H1 (cell line): Measurements from ENCODE around the gene MINAR2. TPM values are rescaled to one million over a fixed set of nuclear protein-coding genes. Genes with fewer than 3 reads are reported as not detected.

ENCODE experiments used
- CTCF ChIA-PET: fragments of 300-600 bp; sonication (Branson Sonifier 250); formaldehyde crosslinking; loops from one replicate; lab custom pipeline; 2021; ENCODE audit not compliant: partially characterized antibody; lab: Charles Lee
- POLR2A ChIA-PET: fragments of 300-600 bp; sonication (Branson Sonifier 250); formaldehyde crosslinking; loops from one replicate; lab custom pipeline; 2021; ENCODE audit warnings: inconsistent platforms; ENCODE audit not compliant: partially characterized antibody; lab: Charles Lee
- DNase-seq, 2 experiments: peaks; one replicate each; pipeline versions ENCODE4 v3.0.0 to v3.0.0-alpha.2; 2010 to 2022; ENCODE audit warnings: low spot score in 2 of 2, low read depth in 1 of 2, mixed read lengths in 1 of 2
- FAIRE-seq: peaks from 2 replicates; lab custom pipeline; 2011; peaks lifted over from hg19 to GRCh38; lab: Jason Lieb, UNC
- H2AFZ ChIP-seq: 2 replicates; pipeline ENCODE4 v1.8.1; 2012; ENCODE audit warnings: low read length, inconsistent platforms
- H2AK5ac ChIP-seq: 2 replicates; pipeline ENCODE4 v1.6.1; 2013; ENCODE audit warnings: low read depth, low read length
- H2BK120ac ChIP-seq: replicated peaks from 2 replicates; pipeline ENCODE3; 2013; ENCODE audit warnings: low read depth, low read length, inconsistent platforms
- H2BK12ac ChIP-seq: 2 replicates; pipeline ENCODE4 v1.6.1; 2013; ENCODE audit warnings: low read depth, low read length
- H2BK15ac ChIP-seq: 2 replicates; pipeline ENCODE4 v1.6.1; 2013; ENCODE audit warnings: low read length
- H2BK20ac ChIP-seq: 2 replicates; pipeline ENCODE4 v1.6.1; 2013; ENCODE audit warnings: low read length
- H2BK5ac ChIP-seq: 2 replicates; pipeline ENCODE4 v1.6.1; 2013; ENCODE audit warnings: low read depth, low read length
- H3K14ac ChIP-seq: 2 replicates; pipeline ENCODE4 v1.6.1; 2013; ENCODE audit warnings: inconsistent platforms; ENCODE audit not compliant: insufficient read length
- H3K18ac ChIP-seq: 2 replicates; pipeline ENCODE4 v1.6.1; 2013; ENCODE audit warnings: low read length; ENCODE audit errors: extremely low read depth
- H3K23ac ChIP-seq: 2 replicates; pipeline ENCODE4 v1.6.1; 2013; ENCODE audit warnings: inconsistent platforms; ENCODE audit not compliant: insufficient read length
- H3K23me2 ChIP-seq: 2 replicates; pipeline ENCODE4 v1.6.1; 2013; ENCODE audit warnings: low read depth, low read length
- H3K27ac ChIP-seq: 2 replicates; pipeline ENCODE4 v1.6.1; 2011; ENCODE audit warnings: low read depth, low read length, inconsistent platforms
- H3K27me3 ChIP-seq, 4 experiments: replicated peaks in 1 of 4; 1 replicate in 1 of 4; 2 replicates in 3 of 4; pipeline versions ENCODE4 v1.6.1 to v1.8.1; 2011 to 2013; ENCODE audit warnings: low read length in 3 of 4, mild to moderate bottlenecking in 3 of 4, inconsistent platforms in 2 of 4, mixed read lengths in 2 of 4, moderate library complexity in 1 of 4; ENCODE audit not compliant: control insufficient read depth in 3 of 4, insufficient read depth in 3 of 4; ENCODE audit errors: extremely low read depth in 1 of 4
- H3K36me3 ChIP-seq, 4 experiments: 2 replicates each; pipeline versions ENCODE4 v1.6.1 to v1.8.1; 2011 to 2013; ENCODE audit warnings: mild to moderate bottlenecking in 4 of 4, low read length in 3 of 4, moderate library complexity in 2 of 4, control low read depth in 1 of 4, inconsistent platforms in 1 of 4; ENCODE audit not compliant: insufficient read depth in 4 of 4, control insufficient read depth in 2 of 4
- H3K4ac ChIP-seq: replicated peaks from 2 replicates; pipeline ENCODE3; 2013; ENCODE audit warnings: low read length, low read depth, mixed read lengths, inconsistent platforms; ENCODE audit not compliant: insufficient read length
- H3K4me1 ChIP-seq, 4 experiments: replicated peaks in 1 of 4; 1 replicate in 1 of 4; 2 replicates in 3 of 4; pipeline versions ENCODE4 v1.6.1 to v1.8.1; 2011 to 2013; ENCODE audit warnings: low read length in 3 of 4, inconsistent platforms in 2 of 4, mixed read lengths in 1 of 4; ENCODE audit not compliant: insufficient read depth in 4 of 4, control insufficient read depth in 3 of 4
- H3K4me2 ChIP-seq, 2 experiments: 2 replicates each; pipeline versions ENCODE4 v1.6.1 to v1.8.1; 2011 to 2013; ENCODE audit warnings: low read depth in 2 of 2, low read length in 2 of 2, control low read depth in 1 of 2, inconsistent platforms in 1 of 2, mild to moderate bottlenecking in 1 of 2; ENCODE audit not compliant: insufficient read depth in 1 of 2
- H3K4me3 ChIP-seq, 4 experiments: fragments of 200-600, 300-600 bp in 1 of 4; sonication (generic), shearing (Covaris generic), sonication (Bioruptor Twin) in 1 of 4; 2 replicates each; pipeline versions ENCODE4 v1.5.1 to v1.8.1; 2011 to 2016; ENCODE audit warnings: low read length in 4 of 4, low read depth in 3 of 4, control low read depth in 2 of 4, inconsistent platforms in 2 of 4, mild to moderate bottlenecking in 2 of 4, mixed read lengths in 1 of 4, moderate library complexity in 1 of 4; ENCODE audit not compliant: insufficient read depth in 2 of 4; ENCODE audit errors: extremely low read depth in 1 of 4
- H3K56ac ChIP-seq: replicated peaks from 2 replicates; pipeline ENCODE3; 2013; ENCODE audit warnings: low read depth, mild to moderate bottlenecking, mixed read lengths, low read length, inconsistent platforms; ENCODE audit not compliant: insufficient read length
- H3K79me1 ChIP-seq: 2 replicates; pipeline ENCODE4 v1.6.1; 2013; ENCODE audit warnings: low read depth, low read length, control low read depth
- H3K79me2 ChIP-seq, 2 experiments: 2 replicates each; pipeline versions ENCODE4 v1.6.1 to v1.8.1; 2012 to 2013; ENCODE audit warnings: low read length in 2 of 2, mild to moderate bottlenecking in 2 of 2, inconsistent platforms in 1 of 2; ENCODE audit not compliant: insufficient read depth in 2 of 2, control insufficient read depth in 1 of 2
- H3K9ac ChIP-seq, 4 experiments: replicated peaks in 1 of 4; 1 replicate in 1 of 4; 2 replicates in 3 of 4; pipeline versions ENCODE4 v1.6.1 to v1.8.1; 2011 to 2013; ENCODE audit warnings: low read depth in 3 of 4, low read length in 3 of 4, control low read depth in 2 of 4, mild to moderate bottlenecking in 2 of 4, moderate library complexity in 2 of 4, inconsistent platforms in 1 of 4; ENCODE audit errors: extremely low read depth in 1 of 4
- H3K9me3 ChIP-seq, 2 experiments: 2 replicates each; pipeline versions ENCODE4 v1.6.1 to v1.8.1; 2012 to 2013; ENCODE audit warnings: mild to moderate bottlenecking in 2 of 2, moderate library complexity in 2 of 2, control low read depth in 1 of 2, inconsistent platforms in 1 of 2, low read depth in 1 of 2, low read length in 1 of 2, mixed read lengths in 1 of 2; ENCODE audit not compliant: insufficient read depth in 2 of 2
- H4K20me1 ChIP-seq, 2 experiments: replicated peaks in 1 of 2; 2 replicates each; pipeline versions ENCODE3 to v1.8.1; 2011 to 2013; ENCODE audit warnings: inconsistent platforms in 2 of 2, low read length in 2 of 2, mild to moderate bottlenecking in 1 of 2; ENCODE audit not compliant: insufficient read depth in 2 of 2, control insufficient read depth in 1 of 2
- H4K5ac ChIP-seq: 2 replicates; pipeline ENCODE4 v1.6.1; 2013; ENCODE audit warnings: low read length, low read depth, mixed read lengths, inconsistent platforms; ENCODE audit not compliant: insufficient read length
- H4K8ac ChIP-seq: 2 replicates; pipeline ENCODE4 v1.8.0; 2013; ENCODE audit warnings: mild to moderate bottlenecking, moderate library complexity, low read length, inconsistent platforms; ENCODE audit not compliant: insufficient read depth; ENCODE audit errors: extremely low read depth
- H4K91ac ChIP-seq: replicated peaks from 2 replicates; pipeline ENCODE3; 2013; ENCODE audit warnings: low read length, mixed read lengths, inconsistent platforms; ENCODE audit not compliant: insufficient read length
- BRCA1 ChIP-seq: IDR thresholded peaks from 2 replicates; pipeline ENCODE4 v1.6.1; 2012; ENCODE audit warnings: low read depth, low read length, improper control_type of control experiment
- CHD2 ChIP-seq: IDR thresholded peaks from 2 replicates; pipeline ENCODE4 v1.6.1; 2012; ENCODE audit warnings: low read length, improper control_type of control experiment
- EP300 ChIP-seq, 2 experiments: IDR thresholded peaks; 1 replicate in 1 of 2; 2 replicates in 1 of 2; pipeline ENCODE4 v1.6.1; 2011 to 2012; ENCODE audit warnings: low read depth in 2 of 2, low read length in 2 of 2, mild to moderate bottlenecking in 2 of 2, borderline replicate concordance in 1 of 2, inconsistent platforms in 1 of 2, moderate library complexity in 1 of 2
- GABPA ChIP-seq: IDR thresholded peaks from 2 replicates; pipeline ENCODE4 v1.6.1; 2011; ENCODE audit warnings: mild to moderate bottlenecking, low read length, moderate library complexity, borderline replicate concordance; ENCODE audit not compliant: insufficient read depth
- HDAC2 ChIP-seq, 2 experiments: fragments of 300-600 bp in 1 of 2; sonication (generic) in 1 of 2; IDR thresholded peaks; 2 replicates each; pipeline ENCODE4 v1.6.1; 2011 to 2012; ENCODE audit warnings: low read depth in 2 of 2, low read length in 2 of 2, mild to moderate bottlenecking in 2 of 2, moderate library complexity in 2 of 2, borderline replicate concordance in 1 of 2, inconsistent platforms in 1 of 2
- HDAC6 ChIP-seq: IDR thresholded peaks from one replicate; pipeline ENCODE4 v1.7.1; 2012; ENCODE audit warnings: low read depth, mild to moderate bottlenecking, inconsistent platforms, low read length, moderate library complexity
- KDM1A ChIP-seq: fragments of 200-600, 300-600 bp; sonication (generic); IDR thresholded peaks from 2 replicates; pipeline ENCODE4 v1.7.1; 2016; ENCODE audit warnings: mild to moderate bottlenecking, low read length, borderline replicate concordance
- KDM5A ChIP-seq: fragments of 200-600 bp; IDR thresholded peaks from 2 replicates; pipeline ENCODE4 v1.7.1; 2012; ENCODE audit warnings: mild to moderate bottlenecking, low read length, inconsistent platforms, mixed read lengths
- PHF8 ChIP-seq: fragments of 200-600 bp; sonication (generic); conservative IDR thresholded peaks from 2 replicates; pipeline ENCODE4 v1.7.1; 2012; ENCODE audit warnings: low read depth, mild to moderate bottlenecking, inconsistent platforms, low read length, moderate library complexity
- POLR2A ChIP-seq, 2 experiments: IDR thresholded peaks; 1 replicate in 1 of 2; 2 replicates in 1 of 2; pipeline ENCODE4 v1.6.1; 2011; ENCODE audit warnings: low read depth in 2 of 2, low read length in 2 of 2, mild to moderate bottlenecking in 2 of 2; ENCODE audit errors: control extremely low read depth in 1 of 2
- RAD21 ChIP-seq, 2 experiments: IDR thresholded peaks in 1 of 2; conservative IDR thresholded peaks in 1 of 2; 2 replicates each; pipeline ENCODE4 v1.6.1; 2011; ENCODE audit warnings: low read depth in 2 of 2, low read length in 2 of 2, improper control_type of control experiment in 1 of 2, inconsistent platforms in 1 of 2, mild to moderate bottlenecking in 1 of 2, moderate library complexity in 1 of 2
- RBBP5 ChIP-seq: IDR thresholded peaks from 2 replicates; pipeline ENCODE4 v1.7.1; 2012; ENCODE audit warnings: low read depth, mild to moderate bottlenecking, inconsistent platforms, low read length, moderate library complexity, borderline replicate concordance
- TEAD4 ChIP-seq: IDR thresholded peaks from 2 replicates; pipeline ENCODE4 v1.6.1; 2012; ENCODE audit warnings: low read depth, low read length, inconsistent platforms, mixed read lengths
- YY1 ChIP-seq: IDR thresholded peaks from 2 replicates; pipeline ENCODE4 v1.6.1; 2011; ENCODE audit warnings: low read depth, mild to moderate bottlenecking, low read length
- WGBS, 2 experiments: shearing (Covaris generic) in 1 of 2; methylation state at CpG; one replicate each; pipeline versions ENCODE4 v1.1.6 to v1.1.7; 2013 to 2015; ENCODE audit warnings: low lambda C conversion rate in 2 of 2, mixed read lengths in 2 of 2, inconsistent platforms in 1 of 2, low coverage in 1 of 2, missing lambda C conversion rate in 1 of 2; ENCODE audit not compliant: insufficient replicate concordance in 2 of 2, insufficient coverage in 1 of 2, insufficient read length in 1 of 2; ENCODE audit errors: extremely low coverage in 1 of 2, missing lambda C conversion rate in 1 of 2; 5-methylcytosine and 5-hydroxymethylcytosine counted together
- polyA plus RNA-seq, 7 experiments: library from polyadenylated mRNA; depleted of rRNA in 3 of 7; stranded (reverse) in 5 of 7; unstranded in 2 of 7; fragments of >200 nt in 5 of 7; fragments of 200-250 nt in 2 of 7; gene quantifications; 1 replicate in 5 of 7; 2 replicates in 1 of 7; 4 replicates in 1 of 7; pipeline versions ENCODE4 v1.2.1 to v1.2.3, GENCODE V29; 2011 to 2013; ENCODE audit warnings: missing spikeins in 2 of 7, mixed read lengths in 2 of 7
- total RNA-seq: library from RNA; stranded (reverse); fragmentation: NEBNext Ultra II Directional; extraction: Animal tissue kit (Norgen Biotek cat#: 25700); gene quantifications from 2 replicates; pipeline ENCODE4 v1.2.1, GENCODE V29; 2021

MINAR2 gene
- total and polyA plus RNA-seq, 2 of the 8 experiments (the other 6 are each of a cell fraction or from before 2014, with no cell fraction given): 0.17 TPM; not detected in 1

DNA sequence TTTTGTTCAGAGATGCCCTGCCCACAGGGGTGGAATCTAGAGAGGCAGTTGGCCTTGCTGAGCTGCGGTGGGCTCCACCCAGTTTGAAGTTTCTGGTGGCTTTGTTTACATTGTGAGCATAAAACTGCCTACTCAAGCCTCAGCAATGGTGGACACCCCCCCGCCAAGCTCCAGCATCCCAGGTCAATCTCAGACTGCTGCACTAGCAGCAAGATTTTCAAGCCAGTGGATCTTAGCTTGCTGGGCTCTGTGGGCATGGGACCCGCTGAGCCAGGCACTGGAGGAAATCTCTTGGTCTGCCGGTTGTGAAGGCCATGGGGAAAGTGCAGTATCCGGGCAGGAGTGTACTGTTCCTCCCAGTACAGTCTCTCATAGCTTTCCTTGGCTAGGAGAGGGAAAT lies 55.5 kb downstream of the MINAR2 start:
- no peak overlapping the region for H2BK12ac ChIP-seq
- no peak overlapping the region for H3K9ac ChIP-seq
- H4K5ac ChIP-seq: no peak overlapping the region
- H2AK5ac ChIP-seq: no peak overlapping the region
- no peaks in the 10 kb centered on the region for H3K4me1 ChIP-seq
- H4K20me1 ChIP-seq: no peaks in the 10 kb centered on the region
- no peak for FAIRE-seq
- no peak overlapping the region for H3K18ac ChIP-seq
- H2AFZ ChIP-seq: no peak overlapping the region
- H3K79me2 ChIP-seq: no peaks in the 10 kb centered on the region
- no peak overlapping the region for H3K4me3 ChIP-seq
- no peak overlapping the region for H4K8ac ChIP-seq
- H3K4me2 ChIP-seq: no peak overlapping the region
- H3K4ac ChIP-seq: no peak overlapping the region
- no peak overlapping the region for H3K56ac ChIP-seq
- DNase-seq: no peak
- no peak overlapping the region for H2BK120ac ChIP-seq
- no peaks in the 10 kb centered on the region for H3K9me3 ChIP-seq
- H2BK20ac ChIP-seq: no peak overlapping the region
- H3K27ac ChIP-seq: no peak overlapping the region
- H3K36me3 ChIP-seq: no peaks in the 10 kb centered on the region
- 87% methylated on average over 5 of the region's 5 CpGs; no CpG with 5 or more reads in 1 of the 2 experiments for whole genome bisulfite sequencing, 2 experiments
- ChIA-PET POLR2A (no interaction called here), CTCF (interaction anchor here (0.9 to 5.4 kb wide), 4 partner anchors 17 to 50 kb away, joined by 3 to 23 read pairs (median 10); no protein-coding TSS in a partner anchor)
- no peak overlapping the region for H3K14ac ChIP-seq
- H3K79me1 ChIP-seq: no peaks in the 10 kb centered on the region
- no peaks in the 10 kb centered on the region for H3K23me2 ChIP-seq
- H3K23ac ChIP-seq: no peak overlapping the region
- no peak overlapping the region for H2BK15ac ChIP-seq
- no peak overlapping the region for H4K91ac ChIP-seq
- H3K27me3 ChIP-seq: no peaks in the 10 kb centered on the region
- H2BK5ac ChIP-seq: no peak overlapping the region
- TF ChIP-seq KDM5A (no peak), GABPA (no peak), BRCA1 (no peak), YY1 (no peak), EP300 (IDR thresholded peaks at IDR 0.05; ENCODE audit: borderline replicate concordance in 1 of 2, low read depth in 2 of 2, low read length in 2 of 2) (no peak), POLR2A (IDR thresholded peaks at IDR 0.05; ENCODE audit: control extremely low read depth in 1 of 2, low read depth in 2 of 2, low read length in 2 of 2) (no peak), PHF8 (no peak), RBBP5 (no peak), KDM1A (no peak), HDAC6 (no peak), HDAC2 (IDR thresholded peaks at IDR 0.05; ENCODE audit: borderline replicate concordance in 1 of 2, low read depth in 2 of 2, low read length in 2 of 2) (no peak), CHD2 (no peak), TEAD4 (no peak), RAD21 (IDR thresholded peaks at IDR 0.05 in 1 of 2, conservative IDR thresholded peaks at IDR 0.05 in 1 of 2; ENCODE audit: low read depth in 2 of 2, low read length in 2 of 2) (no peak)
